HG03558 (cell line): Measurements from ENCODE around the gene GRAP.

Experiments
- ATAC-seq: cut with Tn5 transposase; IDR thresholded peaks from one replicate; pipeline ENCODE4 v1.9.1; 2021; ENCODE audit warnings: moderate number of reproducible peaks; ENCODE audit not compliant: unreplicated experiment; ENCODE audit errors: extremely low read depth

Gene GRAP

GRCh38 chr17:19004421-19005136 is 42.2 kb downstream of the GRAP start, which contains the start of gene FAM83G:
Gene FAM83G, minus strand, starts transcription at chr17:19004764. Its CDS starts 723 bp downstream, at chr17:19004041.
- peak; percentile 58 for ATAC-seq

- no peak for ATAC-seq
Measured at GRCh38 chr17:19003543-19004420, 43.0 kb downstream of the GRAP start.

DNA sequence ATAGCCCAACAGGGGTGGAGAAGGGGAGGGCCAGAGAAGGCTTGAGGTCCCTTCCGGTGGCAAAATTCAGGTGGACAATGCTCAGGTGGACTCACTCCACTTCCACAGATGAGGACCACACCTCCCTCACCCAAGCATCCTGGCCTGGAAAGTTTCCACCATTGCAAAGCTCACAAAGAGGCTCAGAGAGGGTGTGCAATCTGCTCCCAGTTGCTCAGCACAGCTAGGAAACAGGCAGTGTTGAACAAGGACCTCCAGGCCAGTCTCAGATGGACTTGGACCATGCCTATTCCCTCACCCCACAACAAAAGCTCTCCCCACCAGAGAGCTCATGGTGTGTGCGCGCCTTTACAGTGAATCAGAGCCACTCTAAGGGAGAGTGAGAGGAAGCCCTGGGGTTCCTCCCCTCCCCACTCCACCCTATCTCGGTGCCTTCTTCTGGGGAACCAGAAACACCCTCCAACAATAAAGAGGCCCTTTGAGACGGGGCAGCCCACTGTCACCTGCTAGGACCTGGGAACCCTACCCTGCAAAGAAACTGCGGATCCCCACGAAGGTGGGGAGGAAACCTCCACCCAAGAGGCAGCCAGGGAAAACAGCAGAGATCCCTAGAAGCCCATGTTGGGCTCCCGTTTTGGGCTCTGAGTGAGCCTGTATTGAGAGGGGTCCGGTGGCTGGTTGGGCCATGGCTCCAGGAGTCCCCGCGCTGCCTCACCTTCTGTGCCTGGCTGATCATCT is 43.8 kb downstream of the GRAP start:
- no peak for ATAC-seq

DNA sequence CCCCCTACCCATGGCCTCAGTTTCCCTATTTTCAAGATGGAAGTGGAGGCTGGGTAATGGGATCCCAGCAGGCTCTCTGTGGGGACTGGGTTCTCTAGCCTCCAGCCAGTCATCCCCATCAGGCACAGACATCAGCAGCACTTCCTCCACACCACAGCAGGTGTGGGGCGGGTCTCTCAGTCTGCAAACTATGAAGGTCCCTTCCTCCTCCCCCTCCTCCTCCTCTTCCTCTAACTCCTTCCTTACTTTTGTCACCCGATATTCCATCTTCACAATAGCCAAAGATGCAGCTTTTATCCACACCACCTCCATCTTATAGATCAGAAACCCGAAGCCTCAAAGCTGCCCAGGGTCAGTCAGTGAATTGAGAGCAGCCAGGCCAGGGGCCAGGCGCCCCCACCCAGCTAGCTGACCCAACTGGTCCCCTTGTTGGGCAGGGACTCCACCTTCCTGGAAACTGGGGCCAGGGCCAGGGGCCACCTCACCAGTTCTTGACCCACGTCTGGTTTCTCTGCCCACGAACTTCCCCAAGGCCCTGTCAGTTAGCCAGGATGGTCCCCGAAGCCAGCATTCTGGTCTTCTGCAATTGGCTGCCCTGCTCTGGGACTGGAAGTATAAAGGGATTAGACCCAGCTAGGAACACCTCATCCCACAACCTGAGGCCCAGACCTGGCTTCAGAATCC is 44.7 kb downstream of the GRAP start:
- no peak for ATAC-seq

DNA sequence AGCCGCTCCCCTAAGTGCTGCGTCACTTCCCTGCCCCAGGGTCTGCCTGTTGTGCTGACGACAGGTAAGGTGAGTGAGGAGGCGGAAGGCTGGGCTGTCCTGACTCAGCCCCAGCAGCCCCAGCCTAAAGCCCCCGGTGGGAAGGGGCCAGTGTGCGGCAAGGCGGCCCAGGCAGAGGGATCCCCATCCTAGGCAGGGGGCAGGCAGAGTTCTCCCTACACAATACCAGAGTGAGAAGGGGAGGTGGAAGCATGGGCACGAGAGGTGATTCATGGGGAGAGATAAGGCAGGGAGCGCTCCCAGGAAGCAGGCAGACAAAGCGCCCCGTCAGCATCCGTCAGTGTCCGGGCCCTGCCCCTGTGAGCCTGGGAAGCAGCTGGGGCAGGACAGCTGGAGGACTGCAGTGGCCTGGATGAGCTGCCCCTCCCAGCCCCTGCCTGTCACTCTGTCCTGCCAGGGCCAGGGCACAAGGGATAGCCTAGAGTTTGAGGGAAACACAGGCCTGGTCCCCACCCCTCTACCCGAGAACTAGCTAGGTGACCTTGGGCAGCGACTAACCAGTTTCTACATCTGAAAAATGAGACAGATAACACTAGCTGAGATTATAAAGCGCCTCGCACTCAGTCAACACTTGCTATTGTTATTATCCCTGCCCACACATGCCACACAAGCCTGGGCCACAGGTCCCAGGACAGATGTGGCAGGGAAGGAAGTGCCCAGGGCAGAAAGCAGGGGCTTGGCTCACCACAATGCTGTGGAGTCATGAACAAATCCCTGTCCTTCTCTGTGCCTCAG is 46.0 kb downstream of the GRAP start:
- ATAC-seq, result no peak

GRCh38 chr17:18999911-19000310 is 46.8 kb downstream of the GRAP start:
- ATAC-seq, result no peak

- no peak for ATAC-seq
Measured at GRCh38 chr17:18999394-18999793, 47.4 kb downstream of the GRAP start.

- no peak for ATAC-seq
Measured at GRCh38 chr17:18997650-18998196, 49.0 kb downstream of the GRAP start.

DNA sequence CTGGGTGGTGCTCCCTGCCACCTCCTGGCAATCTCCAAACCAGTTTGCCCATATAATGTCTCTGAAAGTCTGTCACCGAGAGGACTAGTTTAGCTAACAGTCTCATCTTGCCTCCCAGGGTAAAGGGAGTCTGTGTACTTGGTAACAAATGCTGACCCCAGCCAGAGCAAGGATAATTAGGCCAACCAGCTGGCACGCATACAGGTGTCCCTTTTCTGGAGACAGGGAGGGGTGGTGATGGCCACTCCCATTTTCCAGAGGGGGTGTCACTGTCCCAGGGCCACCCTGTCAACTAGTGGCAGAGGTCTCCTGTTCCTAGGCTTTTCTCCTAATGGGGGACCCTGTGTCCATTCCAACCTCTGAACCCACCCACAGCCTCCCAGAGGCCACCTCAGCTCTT is 50.3 kb downstream of the GRAP start:
- ATAC-seq, result no peak

- ATAC-seq, result no peak
Measured at GRCh38 chr17:18995220-18995619, 51.5 kb downstream of the GRAP start.

DNA sequence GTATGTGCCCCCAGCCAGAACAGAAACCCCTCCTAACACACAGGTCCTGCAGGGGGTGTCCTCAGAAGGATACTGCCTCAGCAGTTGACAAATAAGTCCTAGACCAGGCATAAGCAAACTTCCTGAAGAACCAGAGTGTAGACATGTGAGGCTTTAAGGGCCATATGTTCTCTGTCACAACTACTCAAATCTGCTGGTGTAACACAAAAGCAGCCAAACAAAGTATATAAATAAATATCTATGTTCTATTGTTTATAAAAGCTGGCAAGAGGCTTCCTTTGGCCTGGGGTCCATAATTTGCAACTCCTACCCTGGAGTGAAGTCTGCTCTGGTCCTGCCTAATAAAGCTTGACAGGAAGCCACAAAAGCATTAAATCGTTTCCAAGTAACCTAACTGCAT is 52.1 kb downstream of the GRAP start:
- no peak for ATAC-seq

- no peak for ATAC-seq
Measured at GRCh38 chr17:18993905-18994526, 52.7 kb downstream of the GRAP start.

GRCh38 chr17:18992454-18993130 is 54.2 kb downstream of the GRAP start:
- no peak for ATAC-seq

- ATAC-seq, result no peak
Measured at GRCh38 chr17:18991531-18992315, 55.0 kb downstream of the GRAP start.

GRCh38 chr17:18990331-18990730 is 56.4 kb downstream of the GRAP start:
- no peak for ATAC-seq

GRCh38 chr17:18988546-18989173 is 58.1 kb downstream of the GRAP start:
- no peak for ATAC-seq
